HepG2 (cell line): Measurements from ENCODE around the gene AMIGO1. TPM values are rescaled to one million over a fixed set of nuclear protein-coding genes. Genes with fewer than 3 reads are reported as not detected.
A peak's percentile ranks its signal among the peaks of the same experiment; 100 is the strongest.

ENCODE experiments used
- CHD4 ChIP-seq: fragments of 200-600 bp; sonication (generic); IDR thresholded peaks from 2 replicates; pipeline ENCODE4 v1.7.0; 2017; ENCODE audit warnings: mild to moderate bottlenecking, low read length, borderline replicate concordance
- FOXO1 ChIP-seq: sonication (generic); formaldehyde crosslinking; IDR thresholded peaks from 2 replicates; pipeline ENCODE4 v1.4.0; 2020; ENCODE audit warnings: missing genetic modification reagents
- HHEX ChIP-seq: IDR thresholded peaks from 2 replicates; pipeline ENCODE4 v1.6.1; 2016; ENCODE audit warnings: control low read depth
- JUNB ChIP-seq: sonication (generic); formaldehyde crosslinking; IDR thresholded peaks from 2 replicates; pipeline ENCODE4 v1.8.0; 2022; ENCODE audit warnings: missing genetic modification reagents, mild to moderate bottlenecking, borderline replicate concordance
- PAX8 ChIP-seq: sonication (generic); formaldehyde crosslinking; IDR thresholded peaks from 2 replicates; pipeline ENCODE4 v1.8.0; 2022; ENCODE audit warnings: mild to moderate bottlenecking, missing genetic modification reagents, borderline replicate concordance
- YEATS2 ChIP-seq: sonication (generic); formaldehyde crosslinking; IDR thresholded peaks from 2 replicates; pipeline ENCODE4 v1.4.0; 2020; ENCODE audit warnings: missing genetic modification reagents, borderline replicate concordance
- ZBTB7B ChIP-seq: sonication (generic); formaldehyde crosslinking; IDR thresholded peaks from 2 replicates; pipeline ENCODE4 v1.4.0; 2020; ENCODE audit warnings: missing genetic modification reagents
- ZFYVE20 ChIP-seq: sonication (generic); formaldehyde crosslinking; IDR thresholded peaks from 2 replicates; pipeline ENCODE4 v1.8.0; 2023; ENCODE audit warnings: low read depth, mild to moderate bottlenecking, moderate library complexity, missing genetic modification reagents, borderline replicate concordance
- ZNF256 ChIP-seq: sonication (generic); formaldehyde crosslinking; conservative IDR thresholded peaks from 2 replicates; pipeline ENCODE4 v1.4.0; 2020; ENCODE audit warnings: missing genetic modification reagents
- ZNF282 ChIP-seq: fragments of 450-650 bp; IDR thresholded peaks from 2 replicates; pipeline ENCODE4 v1.6.1; 2018; ENCODE audit not compliant: partially characterized antibody
- ZNF33B ChIP-seq: sonication (generic); formaldehyde crosslinking; IDR thresholded peaks from 2 replicates; pipeline ENCODE4 v1.5.1; 2020; ENCODE audit warnings: mild to moderate bottlenecking, missing genetic modification reagents
- ZNF670 ChIP-seq: sonication (generic); formaldehyde crosslinking; IDR thresholded peaks from 2 replicates; pipeline ENCODE4 v1.8.0; 2022; ENCODE audit warnings: mild to moderate bottlenecking, missing genetic modification reagents, borderline replicate concordance
- polyA plus RNA-seq, 8 experiments: library from polyadenylated mRNA; depleted of rRNA in 3 of 8; stranded (reverse) in 7 of 8; unstranded in 1 of 8; fragments of >200 nt; fragmentation: Illumina TruSeq in 4 of 8; extraction: Trizol in 4 of 8; gene quantifications; 2 replicates each; pipeline versions ENCODE4 v1.2.1 to v1.2.3, GENCODE V29; 2011 to 2016; ENCODE audit warnings: low read depth in 4 of 8, missing spikeins in 1 of 8, mixed read lengths in 1 of 8; ENCODE audit not compliant: insufficient read depth in 1 of 8
- total RNA-seq, 5 experiments: library from RNA; depleted of rRNA; stranded (reverse); fragments of >200 nt; fragmentation: Illumina TruSeq; extraction: Trizol; gene quantifications; 2 replicates each; pipeline ENCODE4 v1.2.3, GENCODE V29; 2016; ENCODE audit warnings: low read depth in 1 of 5
- TF ChIP-seq, protein P1 (sequence below): IDR thresholded peaks from 2 replicates; pipeline ENCODE4 v1.6.1; 2016; ENCODE audit warnings: mild to moderate bottlenecking
- TF ChIP-seq, protein P2 (sequence below): IDR thresholded peaks from 2 replicates; pipeline ENCODE4 v1.6.1; 2012; ENCODE audit warnings: inconsistent platforms
- TF ChIP-seq, protein P3 (sequence below): sonication (generic); formaldehyde crosslinking; IDR thresholded peaks from 2 replicates; pipeline ENCODE4 v1.5.1; 2020; ENCODE audit warnings: mild to moderate bottlenecking, missing genetic modification reagents
- TF ChIP-seq, protein P4 (sequence below): sonication (generic); formaldehyde crosslinking; IDR thresholded peaks from 2 replicates; pipeline ENCODE4 v1.4.0; 2020; ENCODE audit warnings: missing genetic modification reagents
- TF ChIP-seq, protein P5 (sequence below): sonication (generic); formaldehyde crosslinking; IDR thresholded peaks from 2 replicates; pipeline ENCODE4 v1.5.1; 2020; ENCODE audit warnings: missing genetic modification reagents, mild to moderate bottlenecking, borderline replicate concordance

Gene AMIGO1
- total and polyA plus RNA-seq, 2 of the 13 experiments (the other 11 are each of a cell fraction or from before 2014, with no cell fraction given) = 0.40 to 1.3 TPM

DNA sequence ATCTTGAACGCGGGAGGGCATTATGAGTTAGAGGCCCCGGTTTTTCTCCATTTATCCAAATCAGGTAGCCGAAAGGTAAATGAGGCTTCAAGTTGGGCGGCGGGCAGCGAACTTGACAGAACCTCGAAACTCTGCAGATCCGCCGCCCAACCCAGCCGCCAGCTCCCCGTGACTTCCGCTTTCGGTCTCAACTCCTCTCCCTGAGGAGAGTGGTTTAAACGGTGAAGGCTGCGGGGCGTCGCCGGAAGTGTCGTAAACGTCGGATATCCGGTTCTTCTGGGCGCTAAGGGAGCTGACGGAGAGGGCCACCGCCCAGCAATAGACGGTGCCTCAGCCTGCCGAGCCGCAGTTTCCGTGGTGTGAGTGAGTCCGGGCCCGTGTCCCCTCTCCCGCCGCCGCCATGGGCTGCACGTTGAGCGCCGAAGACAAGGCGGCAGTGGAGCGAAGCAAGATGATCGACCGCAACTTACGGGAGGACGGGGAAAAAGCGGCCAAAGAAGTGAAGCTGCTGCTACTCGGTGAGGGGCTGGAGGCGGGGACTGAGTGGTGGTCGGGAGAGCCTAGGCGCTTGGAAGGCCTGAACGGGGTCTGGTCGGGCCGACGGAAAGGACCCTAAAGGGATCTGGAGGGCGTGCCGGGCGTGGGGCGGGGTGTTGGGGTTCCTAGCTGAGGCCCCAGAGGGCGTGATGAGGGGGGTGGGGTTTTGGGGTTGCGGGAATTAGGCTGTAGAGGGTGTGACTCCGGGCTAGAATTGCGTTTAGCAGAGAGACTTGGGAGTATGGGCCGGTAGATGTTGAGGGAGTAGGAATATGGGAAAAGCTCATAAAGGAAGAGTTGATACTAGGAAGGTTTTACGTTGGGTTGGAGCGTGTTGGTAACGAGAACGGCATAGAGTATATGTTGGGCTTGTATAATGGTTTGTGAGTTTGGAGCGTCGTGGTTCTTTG is 39.1 kb upstream of the AMIGO1 start, which contains the start of gene GNAI3 (continued):
- TF ChIP-seq, protein P1, sequence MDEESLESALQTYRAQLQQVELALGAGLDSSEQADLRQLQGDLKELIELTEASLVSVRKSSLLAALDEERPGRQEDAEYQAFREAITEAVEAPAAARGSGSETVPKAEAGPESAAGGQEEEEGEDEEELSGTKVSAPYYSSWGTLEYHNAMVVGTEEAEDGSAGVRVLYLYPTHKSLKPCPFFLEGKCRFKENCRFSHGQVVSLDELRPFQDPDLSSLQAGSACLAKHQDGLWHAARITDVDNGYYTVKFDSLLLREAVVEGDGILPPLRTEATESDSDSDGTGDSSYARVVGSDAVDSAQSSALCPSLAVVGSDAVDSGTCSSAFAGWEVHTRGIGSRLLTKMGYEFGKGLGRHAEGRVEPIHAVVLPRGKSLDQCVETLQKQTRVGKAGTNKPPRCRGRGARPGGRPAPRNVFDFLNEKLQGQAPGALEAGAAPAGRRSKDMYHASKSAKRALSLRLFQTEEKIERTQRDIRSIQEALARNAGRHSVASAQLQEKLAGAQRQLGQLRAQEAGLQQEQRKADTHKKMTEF (CRISPR knock-in tag) = peak; percentile 50
- TF ChIP-seq JUNB (CRISPR knock-in tag) = no peak
- no peak for TF ChIP-seq ZNF33B (CRISPR knock-in tag)
- no peak for TF ChIP-seq HHEX (CRISPR knock-in tag)
- peak; percentile 71 for TF ChIP-seq FOXO1 (CRISPR knock-in tag)
- TF ChIP-seq, protein P2, sequence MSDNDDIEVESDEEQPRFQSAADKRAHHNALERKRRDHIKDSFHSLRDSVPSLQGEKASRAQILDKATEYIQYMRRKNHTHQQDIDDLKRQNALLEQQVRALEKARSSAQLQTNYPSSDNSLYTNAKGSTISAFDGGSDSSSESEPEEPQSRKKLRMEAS = peak; percentile 85
- TF ChIP-seq ZNF670 (CRISPR knock-in tag) = no peak
- TF ChIP-seq ZNF282 = no peak
- no peak for TF ChIP-seq ZNF256 (CRISPR knock-in tag)
- 0 out of 2 replicates have a peak, but pooled peaks have one; percentile 65 for TF ChIP-seq PAX8 (CRISPR knock-in tag)
- TF ChIP-seq CHD4 = no peak
- TF ChIP-seq, protein P3, sequence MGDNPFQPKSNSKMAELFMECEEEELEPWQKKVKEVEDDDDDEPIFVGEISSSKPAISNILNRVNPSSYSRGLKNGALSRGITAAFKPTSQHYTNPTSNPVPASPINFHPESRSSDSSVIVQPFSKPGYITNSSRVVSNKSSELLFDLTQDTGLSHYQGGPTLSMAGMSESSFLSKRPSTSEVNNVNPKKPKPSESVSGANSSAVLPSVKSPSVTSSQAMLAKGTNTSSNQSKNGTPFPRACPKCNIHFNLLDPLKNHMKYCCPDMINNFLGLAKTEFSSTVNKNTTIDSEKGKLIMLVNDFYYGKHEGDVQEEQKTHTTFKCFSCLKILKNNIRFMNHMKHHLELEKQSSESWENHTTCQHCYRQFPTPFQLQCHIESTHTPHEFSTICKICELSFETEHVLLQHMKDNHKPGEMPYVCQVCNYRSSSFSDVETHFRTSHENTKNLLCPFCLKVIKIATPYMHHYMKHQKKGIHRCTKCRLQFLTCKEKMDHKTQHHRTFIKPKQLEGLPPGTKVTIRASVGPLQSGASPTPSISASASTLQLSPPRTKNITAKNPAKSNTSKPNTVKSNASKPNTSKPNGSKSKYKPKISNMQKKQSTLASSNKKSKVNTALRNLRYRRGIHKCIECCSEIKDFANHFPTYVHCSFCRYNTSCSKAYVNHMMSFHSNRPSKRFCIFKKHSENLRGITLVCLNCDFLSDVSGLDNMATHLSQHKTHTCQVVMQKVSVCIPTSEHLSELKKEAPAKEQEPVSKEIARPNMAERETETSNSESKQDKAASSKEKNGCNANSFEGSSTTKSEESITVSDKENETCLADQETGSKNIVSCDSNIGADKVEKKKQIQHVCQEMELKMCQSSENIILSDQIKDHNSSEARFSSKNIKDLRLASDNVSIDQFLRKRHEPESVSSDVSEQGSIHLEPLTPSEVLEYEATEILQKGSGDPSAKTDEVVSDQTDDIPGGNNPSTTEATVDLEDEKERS = no peak; the same call in 1 of the 2 replicates
- TF ChIP-seq ZBTB7B (CRISPR knock-in tag) = no peak; the same call in 1 of the 2 replicates
- TF ChIP-seq, protein P4, sequence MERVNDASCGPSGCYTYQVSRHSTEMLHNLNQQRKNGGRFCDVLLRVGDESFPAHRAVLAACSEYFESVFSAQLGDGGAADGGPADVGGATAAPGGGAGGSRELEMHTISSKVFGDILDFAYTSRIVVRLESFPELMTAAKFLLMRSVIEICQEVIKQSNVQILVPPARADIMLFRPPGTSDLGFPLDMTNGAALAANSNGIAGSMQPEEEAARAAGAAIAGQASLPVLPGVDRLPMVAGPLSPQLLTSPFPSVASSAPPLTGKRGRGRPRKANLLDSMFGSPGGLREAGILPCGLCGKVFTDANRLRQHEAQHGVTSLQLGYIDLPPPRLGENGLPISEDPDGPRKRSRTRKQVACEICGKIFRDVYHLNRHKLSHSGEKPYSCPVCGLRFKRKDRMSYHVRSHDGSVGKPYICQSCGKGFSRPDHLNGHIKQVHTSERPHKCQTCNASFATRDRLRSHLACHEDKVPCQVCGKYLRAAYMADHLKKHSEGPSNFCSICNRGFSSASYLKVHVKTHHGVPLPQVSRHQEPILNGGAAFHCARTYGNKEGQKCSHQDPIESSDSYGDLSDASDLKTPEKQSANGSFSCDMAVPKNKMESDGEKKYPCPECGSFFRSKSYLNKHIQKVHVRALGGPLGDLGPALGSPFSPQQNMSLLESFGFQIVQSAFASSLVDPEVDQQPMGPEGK = peak; percentile 30; the same call in 1 of the 2 replicates
- TF ChIP-seq, protein P5, sequence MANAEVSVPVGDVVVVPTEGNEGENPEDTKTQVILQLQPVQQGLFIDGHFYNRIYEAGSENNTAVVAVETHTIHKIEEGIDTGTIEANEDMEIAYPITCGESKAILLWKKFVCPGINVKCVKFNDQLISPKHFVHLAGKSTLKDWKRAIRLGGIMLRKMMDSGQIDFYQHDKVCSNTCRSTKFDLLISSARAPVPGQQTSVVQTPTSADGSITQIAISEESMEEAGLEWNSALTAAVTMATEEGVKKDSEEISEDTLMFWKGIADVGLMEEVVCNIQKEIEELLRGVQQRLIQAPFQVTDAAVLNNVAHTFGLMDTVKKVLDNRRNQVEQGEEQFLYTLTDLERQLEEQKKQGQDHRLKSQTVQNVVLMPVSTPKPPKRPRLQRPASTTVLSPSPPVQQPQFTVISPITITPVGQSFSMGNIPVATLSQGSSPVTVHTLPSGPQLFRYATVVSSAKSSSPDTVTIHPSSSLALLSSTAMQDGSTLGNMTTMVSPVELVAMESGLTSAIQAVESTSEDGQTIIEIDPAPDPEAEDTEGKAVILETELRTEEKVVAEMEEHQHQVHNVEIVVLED = peak; percentile 75; the same call in 1 of the 2 replicates
- no peak for TF ChIP-seq ZFYVE20 (CRISPR knock-in tag)
- TF ChIP-seq YEATS2 (CRISPR knock-in tag) = peak; percentile 86; the same call in 1 of the 2 replicates
